GM18519 (cell line): ENCODE results near the gene OR1F1.
"Not testable (repeated sequence)": the region's sequence is repeated elsewhere in the genome, so short reads cannot be mapped to it uniquely, and the experiment has no call there.

Experiments used
- ATAC-seq: cut with Tn5 transposase; IDR thresholded peaks from one replicate; pipeline ENCODE4 v1.9.1; 2021; ENCODE audit warnings: mild to moderate bottlenecking, moderate library complexity; ENCODE audit not compliant: unreplicated experiment, low FRiP score

The OR1F1 gene

GRCh38 chr16:3194792-3195191, 6.8 kb downstream of the OR1F1 start:
- no peak for ATAC-seq

DNA sequence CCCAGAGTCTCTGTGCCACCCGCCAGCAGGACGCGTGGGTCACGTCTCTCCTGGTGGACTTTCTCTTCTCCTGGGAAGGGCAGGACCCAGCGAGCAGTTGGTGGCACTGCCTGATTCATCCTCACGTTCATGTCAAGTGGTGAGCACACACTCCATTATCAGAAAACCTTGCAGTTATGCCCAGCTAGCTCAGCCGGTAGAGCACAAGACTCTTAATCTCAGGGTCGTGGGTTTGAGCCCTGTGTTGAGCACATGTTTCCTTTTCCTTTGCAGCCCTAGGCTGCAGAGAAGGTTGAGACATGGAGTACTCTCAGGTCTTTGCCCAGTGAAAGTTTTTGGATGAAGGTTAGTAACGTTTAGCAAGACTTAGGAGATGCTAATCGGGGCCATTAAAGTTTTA, 8.0 kb downstream of the OR1F1 start:
- no peak for ATAC-seq

- ATAC-seq: not testable (repeated sequence)
Measured at GRCh38 chr16:3197694-3198333, 9.8 kb downstream of the OR1F1 start.

- no peak for ATAC-seq
Measured at GRCh38 chr16:3198334-3199072, 10.5 kb downstream of the OR1F1 start.

DNA sequence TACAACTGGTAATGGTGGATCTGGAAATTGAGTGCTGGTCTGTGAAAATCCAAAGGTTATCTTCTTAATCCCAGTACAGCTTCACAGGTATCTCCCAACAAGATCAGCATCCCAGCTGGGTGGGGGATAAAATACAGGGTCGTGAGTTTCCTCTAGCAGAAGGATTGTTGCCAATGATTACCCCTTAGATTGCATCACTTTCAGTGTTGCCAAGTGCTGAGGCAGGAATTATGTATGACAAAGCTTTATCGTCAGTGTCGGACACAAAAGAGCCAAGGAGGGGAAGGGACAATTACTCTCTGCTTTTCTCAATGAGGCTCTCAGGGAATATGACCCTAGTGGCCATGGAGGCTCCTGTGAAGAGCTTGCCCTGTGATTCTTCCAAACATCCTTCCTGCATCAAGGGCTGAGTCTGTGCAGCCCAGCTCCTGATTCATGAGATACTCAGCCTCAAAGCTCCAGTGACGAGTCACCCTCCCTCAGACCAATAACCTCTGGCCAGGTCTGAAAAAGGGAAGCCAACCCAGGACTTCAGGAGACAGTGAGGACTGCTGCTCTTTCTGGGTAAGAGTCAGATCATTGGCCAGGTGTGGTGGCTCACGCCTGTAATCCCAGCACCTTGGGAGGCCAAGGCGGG, 15.0 kb downstream of the OR1F1 start:
- no peak for ATAC-seq

GRCh38 chr16:3205939-3206338, 17.9 kb downstream of the OR1F1 start:
- not testable (repeated sequence) for ATAC-seq

DNA sequence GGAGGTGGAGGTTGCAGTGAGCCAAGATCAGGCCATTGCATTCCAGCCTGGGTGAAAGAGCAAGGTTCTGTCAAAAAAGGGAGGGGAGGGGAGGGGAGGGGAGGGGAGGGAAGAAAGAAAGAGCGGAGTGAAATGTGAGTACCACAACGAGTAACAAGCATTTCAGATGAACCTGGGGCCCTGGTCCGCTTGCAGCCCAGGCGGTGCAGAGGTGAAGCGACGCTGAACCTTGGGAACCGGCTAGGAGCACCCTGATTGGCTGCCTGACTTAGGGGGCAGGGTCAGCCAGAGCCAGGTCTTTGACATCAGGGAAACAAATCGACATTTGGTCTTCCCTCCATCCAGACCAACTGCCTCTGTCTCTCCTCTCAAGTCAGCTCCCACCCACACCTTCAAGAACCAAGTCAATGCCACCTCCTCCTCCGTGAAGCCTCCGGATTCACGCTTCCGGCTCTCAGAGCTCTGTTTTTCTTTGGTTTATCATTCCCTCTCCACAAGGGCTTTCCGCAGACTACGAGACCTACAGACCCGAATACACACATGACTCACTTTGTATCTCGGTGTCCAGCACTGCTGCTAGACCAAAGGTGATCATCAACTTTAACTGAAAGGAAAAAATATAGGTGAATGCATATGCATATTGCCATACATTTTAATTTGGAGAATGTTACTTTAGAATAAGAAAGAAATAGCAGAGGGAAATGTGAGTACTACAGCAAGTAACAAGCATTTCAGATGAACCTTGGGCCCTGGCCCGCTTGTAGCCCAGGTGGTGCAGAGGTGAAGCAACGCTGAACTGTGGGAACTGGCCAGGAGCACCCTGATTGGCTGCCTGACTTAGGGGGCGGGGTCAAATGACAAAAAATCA, 19.3 kb downstream of the OR1F1 start:
- no peak for ATAC-seq

GRCh38 chr16:3212006-3212405, 24.0 kb downstream of the OR1F1 start:
- ATAC-seq: no peak

GRCh38 chr16:3212567-3212966, 24.6 kb downstream of the OR1F1 start:
- ATAC-seq: no peak

- ATAC-seq: no peak
Measured at GRCh38 chr16:3214904-3215600, 27.0 kb downstream of the OR1F1 start.

GRCh38 chr16:3215601-3216262, 27.7 kb downstream of the OR1F1 start:
- no peak for ATAC-seq

DNA sequence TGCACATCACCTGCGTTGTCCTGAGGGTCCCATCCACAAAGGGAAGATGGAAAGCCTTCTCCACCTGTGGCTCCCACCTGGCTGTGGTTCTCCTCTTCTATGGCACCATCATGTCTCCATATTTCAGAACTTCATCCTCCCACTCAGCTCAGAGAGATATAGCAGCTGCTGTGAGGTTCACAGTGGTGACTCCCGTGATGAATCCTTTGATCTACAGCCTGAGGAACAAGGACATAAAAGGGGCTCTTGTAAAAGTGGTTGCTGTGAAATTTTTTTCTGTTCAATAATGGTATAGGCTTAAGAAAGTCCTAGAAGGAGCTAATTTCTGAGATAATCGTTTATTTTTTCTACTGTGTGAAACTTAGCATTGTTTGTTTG, 28.2 kb downstream of the OR1F1 start:
- ATAC-seq: no peak

DNA sequence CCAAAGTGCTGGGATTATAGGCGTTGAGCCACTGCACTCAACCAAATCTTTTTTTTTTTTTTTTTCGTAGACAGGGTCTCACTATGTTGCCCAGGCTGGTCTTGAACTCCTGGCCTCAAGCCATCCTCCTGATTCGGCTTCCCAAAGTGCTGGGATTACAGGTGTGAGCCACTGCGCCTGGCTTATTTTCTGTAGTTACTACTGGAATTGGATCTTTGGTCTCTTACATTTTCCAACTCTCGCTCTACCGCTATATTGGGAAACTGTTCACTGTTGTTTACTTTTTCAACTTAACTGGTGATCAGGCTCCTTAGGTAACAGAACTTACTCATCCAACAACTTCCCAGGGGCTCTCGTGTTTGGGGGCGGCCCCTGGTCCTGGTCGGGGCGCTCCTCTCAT, 32.8 kb downstream of the OR1F1 start:
- ATAC-seq: no peak

DNA sequence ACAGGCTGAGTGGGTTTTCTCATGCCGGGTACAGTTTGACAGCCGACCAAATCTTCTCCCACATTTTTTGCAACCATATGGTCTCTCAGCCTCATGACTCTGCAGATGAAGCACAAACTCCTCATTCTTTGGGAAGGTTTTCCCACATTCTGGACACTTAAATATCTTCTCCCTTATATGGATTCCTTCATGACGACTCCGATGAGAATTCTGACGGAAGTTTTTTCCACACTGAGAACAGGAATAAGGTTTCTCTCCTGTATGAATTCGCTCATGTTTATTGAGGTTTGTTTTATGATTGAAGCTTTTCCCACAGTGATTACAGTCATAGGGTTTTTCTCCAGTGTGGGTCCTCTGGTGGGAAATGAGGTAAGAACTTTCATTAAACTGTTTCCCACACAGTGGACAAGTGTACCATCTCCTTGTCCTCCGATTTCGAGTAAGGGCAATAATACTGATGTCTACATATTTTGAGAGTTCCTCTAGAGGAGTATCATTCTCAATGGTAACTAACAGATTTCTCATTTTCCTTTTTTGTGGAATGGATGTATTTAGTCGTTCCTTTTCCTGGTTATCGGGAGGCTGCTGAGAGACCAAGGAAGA, 36.0 kb downstream of the OR1F1 start:
- ATAC-seq: no peak

DNA sequence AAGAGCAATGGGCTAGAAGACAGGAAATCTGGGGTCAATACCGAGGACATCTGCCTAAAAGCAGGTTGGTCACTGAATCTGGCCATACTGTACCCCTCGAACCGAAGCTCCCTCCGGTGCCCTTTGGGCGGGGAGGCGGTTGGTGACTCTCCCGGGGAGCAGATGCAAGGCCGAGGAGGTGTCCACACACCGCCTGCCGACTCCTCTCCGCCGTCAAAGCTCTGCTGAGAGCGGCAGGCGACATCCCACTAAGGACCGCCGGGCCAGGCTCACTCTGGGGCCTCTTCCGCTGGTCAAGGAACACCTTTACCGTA, 46.5 kb downstream of the OR1F1 start:
- peak; percentile 3 for ATAC-seq

GRCh38 chr16:3234857-3235561, 47.0 kb downstream of the OR1F1 start, which contains the start of gene ZNF200:
ZNF200 (minus strand) TSS chr16:3235158; CDS start chr16:3233755, 1,403 bp downstream.
- peak; percentile 78 for ATAC-seq

DNA sequence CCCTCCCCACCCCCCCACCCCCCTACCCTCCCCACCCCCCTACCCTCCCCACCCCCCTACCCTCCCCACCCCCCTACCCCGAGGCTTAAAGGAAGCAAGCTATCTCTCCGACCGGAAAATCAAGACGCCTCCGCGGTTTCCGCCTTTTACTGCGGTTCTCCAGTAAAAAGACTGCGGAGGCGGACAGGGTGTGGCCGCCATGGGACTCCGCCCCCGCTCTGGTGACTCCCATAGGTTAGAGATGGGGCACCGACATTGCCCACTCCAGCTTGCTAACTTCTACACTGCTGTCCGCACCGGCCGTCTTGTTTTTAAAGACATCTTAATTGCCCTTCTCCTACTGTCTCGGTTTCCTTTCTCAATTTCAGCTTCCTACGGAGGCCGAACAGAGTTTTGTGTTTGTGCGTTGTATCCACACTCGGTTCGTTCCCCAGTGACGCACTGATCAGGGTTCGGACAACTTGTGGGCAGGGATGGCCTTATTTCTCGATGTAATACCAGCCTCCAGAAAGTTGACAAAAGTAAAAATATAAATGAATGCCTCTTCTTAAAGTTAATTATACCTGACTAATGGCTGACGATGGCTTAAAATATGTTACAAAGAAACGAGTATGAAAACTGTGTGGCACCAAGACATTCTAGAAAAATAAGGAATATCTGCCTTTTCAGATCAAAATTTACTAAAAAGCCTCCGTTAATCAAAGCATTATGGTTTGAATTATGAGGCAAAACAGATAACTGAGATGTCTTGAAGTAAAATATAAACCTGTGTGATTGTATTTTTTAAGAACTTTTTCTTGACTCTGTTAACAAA, 48.1 kb downstream of the OR1F1 start:
- no peak for ATAC-seq

DNA sequence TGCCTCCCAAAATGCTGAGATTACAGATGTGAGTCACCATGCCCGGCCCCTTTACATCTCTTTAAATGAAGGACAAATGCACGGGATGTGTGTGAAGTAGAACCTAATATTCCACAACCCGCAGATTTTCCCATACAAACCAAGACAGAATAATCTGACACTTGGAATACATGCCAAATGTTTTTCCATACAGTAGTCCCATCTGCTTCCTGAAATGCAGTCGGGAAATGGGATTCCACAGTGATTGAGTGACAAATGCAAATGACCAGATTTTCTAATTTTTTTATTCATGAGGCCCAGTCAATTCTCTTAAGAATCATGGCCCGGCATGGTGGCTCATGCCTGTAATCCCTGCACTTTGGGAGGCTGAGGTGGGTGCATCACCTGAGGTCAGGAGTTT, 53.8 kb downstream of the OR1F1 start:
- no peak for ATAC-seq
